Fibroblast of villous mesenchyme (primary cell): ENCODE measurements around the gene KCNQ4. TPM values are rescaled to one million over a fixed set of nuclear protein-coding genes. Genes with fewer than 3 reads are reported as not detected.

Experiments
- DNase-seq: peaks from one replicate; pipeline ENCODE4 v3.0.0-alpha.2; 2010; ENCODE audit warnings: low read depth
- H3K4me3 ChIP-seq: 2 replicates; pipeline ENCODE4 v1.5.1; 2011; ENCODE audit warnings: low read depth, mild to moderate bottlenecking, low read length
- total RNA-seq: library from RNA; depleted of rRNA; stranded (reverse); fragments of >200 nt; gene quantifications from 2 replicates; pipeline ENCODE4 v1.2.3, GENCODE V29; 2012
- TF ChIP-seq, protein P1 (sequence below): IDR thresholded peaks from 2 replicates; pipeline ENCODE4 v1.5.1; 2012; ENCODE audit warnings: low read depth, mild to moderate bottlenecking, low read length; ENCODE audit not compliant: insufficient read depth

The KCNQ4 gene
- total RNA-seq, 1 donor, result under 0.01 TPM

DNA sequence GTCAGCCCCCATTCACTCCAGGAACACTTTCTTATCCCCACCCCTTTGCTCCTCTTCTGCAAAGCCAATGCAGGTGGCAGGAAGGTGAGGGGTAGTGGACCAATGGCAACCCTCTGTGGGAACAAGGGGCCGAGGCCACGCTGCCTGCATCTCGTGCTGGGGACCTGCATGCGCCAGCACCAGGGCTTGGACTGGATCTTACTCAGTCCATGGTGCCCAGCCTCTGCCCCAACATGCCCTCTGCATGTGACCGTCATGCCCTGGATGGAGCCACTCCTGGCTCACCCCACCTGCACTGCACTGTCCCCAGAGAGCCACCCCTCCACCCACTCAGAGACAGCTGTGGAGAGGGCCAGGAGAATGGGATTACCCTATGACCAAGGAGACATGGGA, 56.4 kb downstream of the KCNQ4 start:
- DNase-seq, result no peak
- TF ChIP-seq, protein P1, sequence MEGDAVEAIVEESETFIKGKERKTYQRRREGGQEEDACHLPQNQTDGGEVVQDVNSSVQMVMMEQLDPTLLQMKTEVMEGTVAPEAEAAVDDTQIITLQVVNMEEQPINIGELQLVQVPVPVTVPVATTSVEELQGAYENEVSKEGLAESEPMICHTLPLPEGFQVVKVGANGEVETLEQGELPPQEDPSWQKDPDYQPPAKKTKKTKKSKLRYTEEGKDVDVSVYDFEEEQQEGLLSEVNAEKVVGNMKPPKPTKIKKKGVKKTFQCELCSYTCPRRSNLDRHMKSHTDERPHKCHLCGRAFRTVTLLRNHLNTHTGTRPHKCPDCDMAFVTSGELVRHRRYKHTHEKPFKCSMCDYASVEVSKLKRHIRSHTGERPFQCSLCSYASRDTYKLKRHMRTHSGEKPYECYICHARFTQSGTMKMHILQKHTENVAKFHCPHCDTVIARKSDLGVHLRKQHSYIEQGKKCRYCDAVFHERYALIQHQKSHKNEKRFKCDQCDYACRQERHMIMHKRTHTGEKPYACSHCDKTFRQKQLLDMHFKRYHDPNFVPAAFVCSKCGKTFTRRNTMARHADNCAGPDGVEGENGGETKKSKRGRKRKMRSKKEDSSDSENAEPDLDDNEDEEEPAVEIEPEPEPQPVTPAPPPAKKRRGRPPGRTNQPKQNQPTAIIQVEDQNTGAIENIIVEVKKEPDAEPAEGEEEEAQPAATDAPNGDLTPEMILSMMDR, result no peak
- no peak overlapping the region for H3K4me3 ChIP-seq

DNA sequence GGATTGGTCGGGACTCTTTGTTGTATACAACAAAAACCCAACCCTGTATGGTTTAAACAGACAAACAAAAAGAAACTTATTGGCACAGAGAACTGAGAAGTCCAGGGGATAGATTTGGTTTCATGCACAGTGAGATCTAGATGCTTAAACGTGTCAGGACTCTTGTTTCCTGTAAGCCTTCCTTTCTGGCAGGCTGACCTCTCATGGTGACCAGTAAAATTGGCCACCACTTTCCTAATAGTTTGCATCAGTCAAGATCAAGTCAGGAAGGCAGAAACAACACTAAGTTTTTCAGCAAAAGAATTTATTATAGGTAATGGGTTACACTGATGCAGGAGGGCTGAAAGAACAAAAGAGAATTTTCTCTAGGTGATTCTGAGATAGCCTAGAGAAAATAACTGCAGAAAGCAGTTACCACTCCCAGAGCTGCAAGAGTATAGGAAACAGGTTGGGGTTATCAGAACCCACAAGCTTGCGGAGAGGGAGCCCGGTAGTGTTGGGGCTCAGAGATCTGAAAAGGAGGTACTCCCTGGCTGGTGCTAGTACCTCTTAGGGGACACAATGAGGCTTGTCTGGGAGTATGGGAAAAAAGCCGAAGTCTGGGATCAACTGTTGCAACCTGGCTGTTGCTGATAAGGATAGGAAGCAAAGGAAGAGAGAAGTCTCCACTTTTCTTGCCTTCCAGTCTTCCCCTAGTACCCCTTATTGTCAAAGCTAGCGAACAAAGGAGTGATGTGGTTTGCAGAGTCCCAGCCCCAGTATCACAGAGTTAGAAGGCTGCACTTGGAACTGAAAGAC, 57.1 kb downstream of the KCNQ4 start:
- no peak for DNase-seq
- TF ChIP-seq, protein P1, result no peak

DNA sequence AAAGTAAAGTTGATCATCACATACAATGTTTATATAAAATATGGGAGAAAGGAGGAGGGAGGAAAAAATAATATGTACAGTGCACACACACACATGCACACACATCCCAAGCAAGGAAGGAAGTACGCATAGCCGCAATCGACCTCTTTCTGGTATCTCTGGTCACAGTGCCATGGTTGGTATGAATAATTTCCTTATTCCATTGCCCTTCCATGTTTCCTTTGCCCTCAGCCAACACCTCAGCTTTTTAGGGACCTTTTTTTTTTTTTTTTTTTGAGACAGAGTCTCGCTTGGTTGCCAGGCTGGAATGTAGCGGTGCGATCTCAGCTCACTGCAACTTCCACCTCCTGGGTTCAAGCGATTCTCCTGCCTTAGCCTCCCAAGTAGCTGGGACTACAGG, 58.0 kb downstream of the KCNQ4 start:
- H3K4me3 ChIP-seq, result no peak overlapping the region
- TF ChIP-seq, protein P1, result no peak
- DNase-seq, result no peak

More for the DNA sequence above, 57.1 kb downstream of the KCNQ4 start:
- H3K4me3 ChIP-seq, result no peak overlapping the region

DNA sequence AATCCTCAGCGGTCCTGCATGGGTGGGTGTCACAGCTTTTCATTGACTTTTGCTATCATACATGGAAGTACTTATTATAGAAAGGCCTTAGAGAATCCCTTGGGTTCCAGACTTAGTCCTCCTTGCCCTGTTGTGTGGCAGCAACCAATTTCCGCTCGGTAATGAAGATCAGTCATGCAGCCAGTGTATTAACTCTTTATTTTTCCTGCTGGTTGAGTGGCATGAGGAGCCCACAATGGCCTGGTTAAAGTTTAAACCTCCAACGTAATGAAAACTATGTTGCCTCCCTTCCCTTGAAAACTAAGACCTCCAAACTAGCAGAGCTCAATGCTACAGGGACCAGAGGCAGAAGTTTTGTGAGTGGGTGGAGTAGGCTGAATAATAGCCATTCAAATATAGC, 58.6 kb downstream of the KCNQ4 start:
- TF ChIP-seq, protein P1, result no peak

DNA sequence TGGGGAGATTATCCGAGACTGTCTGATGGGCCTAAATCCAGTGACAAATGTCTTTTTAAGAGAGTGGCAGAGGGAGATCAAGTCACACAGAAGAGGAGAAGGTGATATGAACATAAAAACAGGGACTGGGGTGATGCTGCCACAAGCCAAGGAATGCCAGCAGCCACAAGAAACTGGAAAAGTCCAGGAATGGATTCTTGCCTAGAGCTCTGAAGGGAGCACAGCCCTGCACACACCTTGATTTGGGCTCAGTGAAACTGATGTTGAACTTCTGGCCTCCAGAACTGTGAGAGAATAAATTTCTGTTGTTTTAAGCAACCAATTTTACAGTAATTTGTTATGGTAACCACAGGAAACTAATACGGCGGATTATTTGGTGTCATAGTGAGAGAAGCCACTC, 59.1 kb downstream of the KCNQ4 start:
- TF ChIP-seq, protein P1, result no peak
- no peak overlapping the region for H3K4me3 ChIP-seq
- no peak for DNase-seq

More for the DNA sequence above, 58.6 kb downstream of the KCNQ4 start:
- DNase-seq, result no peak
- no peak overlapping the region for H3K4me3 ChIP-seq

DNA sequence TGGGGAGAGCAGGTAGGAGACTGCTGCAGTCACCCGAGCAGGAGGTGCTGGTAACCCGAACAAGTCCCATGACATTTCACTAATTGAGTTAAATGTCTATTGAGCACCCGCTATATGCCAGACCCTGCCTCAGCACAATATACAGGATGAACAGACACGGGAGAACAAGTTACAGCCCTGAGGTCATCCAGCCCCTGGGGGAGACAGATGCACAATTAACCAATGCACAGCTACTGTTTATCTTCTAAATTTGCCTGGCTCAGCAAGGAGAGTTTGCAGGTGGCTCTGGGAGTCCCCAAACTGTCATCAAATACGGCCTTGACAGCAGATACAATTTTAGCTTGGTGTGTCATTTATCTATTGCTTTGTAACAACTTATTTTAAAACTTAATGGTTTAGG, 60.5 kb downstream of the KCNQ4 start:
- no peak overlapping the region for H3K4me3 ChIP-seq
- TF ChIP-seq, protein P1, result no peak
- DNase-seq, result no peak
